K562 (cell line): ENCODE results near the gene MYO1A. TPM values are rescaled to one million over a fixed set of nuclear protein-coding genes. Genes with fewer than 3 reads are reported as not detected.

Experiments
- BRD4 ChIP-seq: fragments of 200-600 bp; sonication (generic); IDR thresholded peaks from 2 replicates; pipeline ENCODE4 v1.6.1; 2017; ENCODE audit warnings: inconsistent platforms
- COPS2 ChIP-seq: fragments of 450-650 bp; conservative IDR thresholded peaks from 2 replicates; pipeline ENCODE4 v1.6.1; 2016; ENCODE audit warnings: mild to moderate bottlenecking, moderate library complexity
- EHMT2 ChIP-seq: fragments of 450-650 bp; IDR thresholded peaks from 2 replicates; pipeline ENCODE4 v1.6.1; 2018; ENCODE audit warnings: antibody characterized with exemption
- MAZ ChIP-seq, 2 experiments: fragments of 450-650 bp in 1 of 2; sonication (generic) in 1 of 2; formaldehyde crosslinking; IDR thresholded peaks in 1 of 2; conservative IDR thresholded peaks in 1 of 2; 2 replicates each; pipeline versions ENCODE4 v1.4.0 to v1.5.0; 2020; ENCODE audit warnings: mild to moderate bottlenecking in 1 of 2, missing genetic modification reagents in 1 of 2
- NCOR1 ChIP-seq: fragments of 450-650 bp; IDR thresholded peaks from 2 replicates; pipeline ENCODE4 v1.6.1; 2016; ENCODE audit warnings: mild to moderate bottlenecking, moderate library complexity
- PHF8 ChIP-seq: fragments of 200-600 bp; sonication (generic); IDR thresholded peaks from 2 replicates; pipeline ENCODE4 v1.6.1; 2012; ENCODE audit warnings: mixed run types, mild to moderate bottlenecking, inconsistent platforms, low read length, moderate library complexity, borderline replicate concordance
- POLR2A ChIP-seq: fragments of 450-650 bp; conservative IDR thresholded peaks from 2 replicates; pipeline ENCODE4 v1.6.1; 2016
- POLR2G ChIP-seq: fragments of 200-400 bp; formaldehyde crosslinking; IDR thresholded peaks from 2 replicates; pipeline ENCODE4 v1.6.1; 2017; ENCODE audit warnings: low read depth, mild to moderate bottlenecking, antibody characterized with exemption, low read length, moderate library complexity
- STAT5A ChIP-seq: IDR thresholded peaks from 2 replicates; pipeline ENCODE4 v1.6.1; 2012; ENCODE audit warnings: low read length, inconsistent platforms, borderline replicate concordance
- polyA plus RNA-seq, 8 experiments: library from polyadenylated mRNA; depleted of rRNA in 4 of 8; stranded (reverse) in 5 of 8; unstranded in 3 of 8; fragments of >200 nt; fragmentation: Nextera tagmentation in 2 of 8; fragmentation: Illumina TruSeq in 1 of 8; extraction: Ambion mirVana in 2 of 8; extraction: Trizol in 1 of 8; gene quantifications; 2 replicates each; pipeline versions ENCODE4 v1.2.1 to v1.2.3, GENCODE V29; 2011 to 2014; ENCODE audit warnings: inconsistent platforms in 1 of 8, missing spikeins in 1 of 8
- total RNA-seq, 7 experiments: library from RNA; depleted of rRNA in 6 of 7; stranded (reverse); fragments of >200 nt in 6 of 7; fragmentation: Illumina TruSeq in 2 of 7; extraction: Trizol in 2 of 7; gene quantifications; 2 replicates each; pipeline versions ENCODE4 v1.2.1 to v1.2.3, GENCODE V29; 2011 to 2021; ENCODE audit warnings: low replicate concordance in 1 of 7
- TF ChIP-seq, protein P1 (sequence below): sonication (generic); formaldehyde crosslinking; IDR thresholded peaks from 2 replicates; pipeline ENCODE4 v1.8.0; 2022; ENCODE audit warnings: mild to moderate bottlenecking, missing genetic modification reagents
- TF ChIP-seq, protein P2 (sequence below), 2 experiments: fragments of 450-650 bp in 1 of 2; IDR thresholded peaks; 2 replicates each; pipeline ENCODE4 v1.6.1; 2011 to 2017; ENCODE audit warnings: low read depth in 2 of 2, antibody characterized with exemption in 1 of 2, borderline replicate concordance in 1 of 2, low read length in 1 of 2, mild to moderate bottlenecking in 1 of 2, mixed read lengths in 1 of 2; ENCODE audit not compliant: control insufficient read depth in 1 of 2
- TF ChIP-seq, protein P3 (sequence below), 3 experiments: fragments of 200-800 bp in 1 of 3; sonication (Bioruptor generic) in 1 of 3; sonication (generic) in 1 of 3; formaldehyde crosslinking in 1 of 3; IDR thresholded peaks; 2 replicates each; pipeline versions ENCODE4 v1.6.1 to v1.8.0; 2016 to 2022; ENCODE audit warnings: mild to moderate bottlenecking in 2 of 3, missing compliant biosample characterization in 2 of 3, missing genetic modification characterization in 2 of 3, missing genetic modification reagents in 1 of 3
- TF ChIP-seq, protein P4 (sequence below), 2 experiments: fragments of 250-450 bp in 1 of 2; fragments of 450-650 bp in 1 of 2; sonication (Bioruptor Pico) in 1 of 2; IDR thresholded peaks; 2 replicates each; pipeline versions ENCODE4 v1.6.1 to v1.8.0; 2016 to 2021; ENCODE audit warnings: mild to moderate bottlenecking in 2 of 2, moderate library complexity in 2 of 2, missing compliant biosample characterization in 1 of 2, missing genetic modification characterization in 1 of 2
- TF ChIP-seq, protein P5 (sequence below): fragments of 200-800 bp; sonication (Bioruptor generic); IDR thresholded peaks from 2 replicates; pipeline ENCODE4 v1.6.1; 2017; ENCODE audit warnings: missing genetic modification characterization, missing compliant biosample characterization

The MYO1A gene
- total and polyA plus RNA-seq, 9 of the 15 experiments (the other 6 are each of a cell fraction or from before 2014, with no cell fraction given): 0.03 to 0.29 (median 0.14) TPM; not detected in 2

DNA sequence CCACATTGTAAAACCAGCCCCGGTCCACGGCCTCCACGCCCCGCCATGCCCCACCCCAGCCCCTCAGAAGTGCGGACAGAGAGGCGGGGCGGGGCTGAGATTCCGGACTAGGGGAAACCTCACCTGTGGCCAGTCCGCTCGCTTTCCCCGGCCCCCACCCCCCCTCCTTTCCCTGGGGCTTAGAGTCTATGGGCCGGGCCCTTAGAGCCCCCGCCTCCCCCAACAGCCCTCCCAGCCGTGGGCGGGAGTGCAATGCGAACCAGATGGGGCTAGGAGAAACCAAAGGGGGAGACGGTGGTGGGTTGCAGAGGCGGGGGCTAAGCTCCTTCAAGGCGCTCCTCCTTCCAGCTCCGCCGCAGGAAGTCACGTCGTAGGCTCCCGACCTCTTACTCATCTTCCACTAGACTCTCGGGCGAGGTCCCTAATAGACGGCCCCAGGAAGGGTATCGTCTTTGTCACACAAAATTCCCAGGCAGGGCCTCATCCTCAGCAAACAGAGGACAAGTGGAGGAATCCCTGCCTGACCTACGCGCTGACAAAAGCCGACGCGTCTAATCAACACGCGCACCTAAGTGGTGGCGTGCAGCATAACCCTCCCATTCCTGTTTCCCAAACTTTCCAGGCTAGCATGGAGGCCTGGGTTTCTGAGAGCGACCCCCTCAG is 37.9 kb upstream of the MYO1A start (continued):
- no peak for TF ChIP-seq EHMT2
- TF ChIP-seq, protein P1, sequence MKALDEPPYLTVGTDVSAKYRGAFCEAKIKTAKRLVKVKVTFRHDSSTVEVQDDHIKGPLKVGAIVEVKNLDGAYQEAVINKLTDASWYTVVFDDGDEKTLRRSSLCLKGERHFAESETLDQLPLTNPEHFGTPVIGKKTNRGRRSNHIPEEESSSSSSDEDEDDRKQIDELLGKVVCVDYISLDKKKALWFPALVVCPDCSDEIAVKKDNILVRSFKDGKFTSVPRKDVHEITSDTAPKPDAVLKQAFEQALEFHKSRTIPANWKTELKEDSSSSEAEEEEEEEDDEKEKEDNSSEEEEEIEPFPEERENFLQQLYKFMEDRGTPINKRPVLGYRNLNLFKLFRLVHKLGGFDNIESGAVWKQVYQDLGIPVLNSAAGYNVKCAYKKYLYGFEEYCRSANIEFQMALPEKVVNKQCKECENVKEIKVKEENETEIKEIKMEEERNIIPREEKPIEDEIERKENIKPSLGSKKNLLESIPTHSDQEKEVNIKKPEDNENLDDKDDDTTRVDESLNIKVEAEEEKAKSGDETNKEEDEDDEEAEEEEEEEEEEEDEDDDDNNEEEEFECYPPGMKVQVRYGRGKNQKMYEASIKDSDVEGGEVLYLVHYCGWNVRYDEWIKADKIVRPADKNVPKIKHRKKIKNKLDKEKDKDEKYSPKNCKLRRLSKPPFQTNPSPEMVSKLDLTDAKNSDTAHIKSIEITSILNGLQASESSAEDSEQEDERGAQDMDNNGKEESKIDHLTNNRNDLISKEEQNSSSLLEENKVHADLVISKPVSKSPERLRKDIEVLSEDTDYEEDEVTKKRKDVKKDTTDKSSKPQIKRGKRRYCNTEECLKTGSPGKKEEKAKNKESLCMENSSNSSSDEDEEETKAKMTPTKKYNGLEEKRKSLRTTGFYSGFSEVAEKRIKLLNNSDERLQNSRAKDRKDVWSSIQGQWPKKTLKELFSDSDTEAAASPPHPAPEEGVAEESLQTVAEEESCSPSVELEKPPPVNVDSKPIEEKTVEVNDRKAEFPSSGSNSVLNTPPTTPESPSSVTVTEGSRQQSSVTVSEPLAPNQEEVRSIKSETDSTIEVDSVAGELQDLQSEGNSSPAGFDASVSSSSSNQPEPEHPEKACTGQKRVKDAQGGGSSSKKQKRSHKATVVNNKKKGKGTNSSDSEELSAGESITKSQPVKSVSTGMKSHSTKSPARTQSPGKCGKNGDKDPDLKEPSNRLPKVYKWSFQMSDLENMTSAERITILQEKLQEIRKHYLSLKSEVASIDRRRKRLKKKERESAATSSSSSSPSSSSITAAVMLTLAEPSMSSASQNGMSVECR (CRISPR knock-in tag): peak; percentile 49; the same call in 1 of the 2 replicates
- peak in 1 of 2 experiments; percentile 79; a peak in 2 of 4 replicates for TF ChIP-seq MAZ (CRISPR knock-in tag; conservative IDR thresholded peaks at IDR 0.05 in 1 of 2, IDR thresholded peaks at IDR 0.05 in 1 of 2)
- TF ChIP-seq PHF8: peak; percentile 23; the same call in 1 of the 2 replicates
- no peak for TF ChIP-seq NCOR1
- TF ChIP-seq, protein P2, sequence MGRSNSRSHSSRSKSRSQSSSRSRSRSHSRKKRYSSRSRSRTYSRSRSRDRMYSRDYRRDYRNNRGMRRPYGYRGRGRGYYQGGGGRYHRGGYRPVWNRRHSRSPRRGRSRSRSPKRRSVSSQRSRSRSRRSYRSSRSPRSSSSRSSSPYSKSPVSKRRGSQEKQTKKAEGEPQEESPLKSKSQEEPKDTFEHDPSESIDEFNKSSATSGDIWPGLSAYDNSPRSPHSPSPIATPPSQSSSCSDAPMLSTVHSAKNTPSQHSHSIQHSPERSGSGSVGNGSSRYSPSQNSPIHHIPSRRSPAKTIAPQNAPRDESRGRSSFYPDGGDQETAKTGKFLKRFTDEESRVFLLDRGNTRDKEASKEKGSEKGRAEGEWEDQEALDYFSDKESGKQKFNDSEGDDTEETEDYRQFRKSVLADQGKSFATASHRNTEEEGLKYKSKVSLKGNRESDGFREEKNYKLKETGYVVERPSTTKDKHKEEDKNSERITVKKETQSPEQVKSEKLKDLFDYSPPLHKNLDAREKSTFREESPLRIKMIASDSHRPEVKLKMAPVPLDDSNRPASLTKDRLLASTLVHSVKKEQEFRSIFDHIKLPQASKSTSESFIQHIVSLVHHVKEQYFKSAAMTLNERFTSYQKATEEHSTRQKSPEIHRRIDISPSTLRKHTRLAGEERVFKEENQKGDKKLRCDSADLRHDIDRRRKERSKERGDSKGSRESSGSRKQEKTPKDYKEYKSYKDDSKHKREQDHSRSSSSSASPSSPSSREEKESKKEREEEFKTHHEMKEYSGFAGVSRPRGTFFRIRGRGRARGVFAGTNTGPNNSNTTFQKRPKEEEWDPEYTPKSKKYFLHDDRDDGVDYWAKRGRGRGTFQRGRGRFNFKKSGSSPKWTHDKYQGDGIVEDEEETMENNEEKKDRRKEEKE (IDR thresholded peaks at IDR 0.05; ENCODE audit: borderline replicate concordance in 1 of 2, control insufficient read depth in 1 of 2, low read depth in 2 of 2, low read length in 1 of 2): 0 out of 4 replicates have a peak, but pooled peaks of 1 of the 2 experiments have one; percentile 5
- TF ChIP-seq POLR2G: peak; percentile 45; the same call in 1 of the 2 replicates
- TF ChIP-seq, protein P3, sequence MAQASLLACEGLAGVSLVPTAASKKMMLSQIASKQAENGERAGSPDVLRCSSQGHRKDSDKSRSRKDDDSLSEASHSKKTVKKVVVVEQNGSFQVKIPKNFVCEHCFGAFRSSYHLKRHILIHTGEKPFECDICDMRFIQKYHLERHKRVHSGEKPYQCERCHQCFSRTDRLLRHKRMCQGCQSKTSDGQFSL (CRISPR knock-in tag; IDR thresholded peaks at IDR 0.05): peak; percentile 43; the same call in 1 of the 2 replicates
- TF ChIP-seq, protein P3 (tag; IDR thresholded peaks at IDR 0.05): peak; percentile 57 to 69; a peak in 2 of 4 replicates
- TF ChIP-seq STAT5A: no peak
- TF ChIP-seq COPS2: no peak
- TF ChIP-seq POLR2A: peak; percentile 84
- 0 out of 2 replicates have a peak, but pooled peaks have one; percentile 26 for TF ChIP-seq BRD4
- TF ChIP-seq, protein P4, sequence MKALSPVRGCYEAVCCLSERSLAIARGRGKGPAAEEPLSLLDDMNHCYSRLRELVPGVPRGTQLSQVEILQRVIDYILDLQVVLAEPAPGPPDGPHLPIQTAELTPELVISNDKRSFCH (CRISPR knock-in tag; IDR thresholded peaks at IDR 0.05): no peak
- TF ChIP-seq, protein P4 (tag; IDR thresholded peaks at IDR 0.05): 0 out of 2 replicates have a peak, but pooled peaks have one; percentile 13
- TF ChIP-seq, protein P5, sequence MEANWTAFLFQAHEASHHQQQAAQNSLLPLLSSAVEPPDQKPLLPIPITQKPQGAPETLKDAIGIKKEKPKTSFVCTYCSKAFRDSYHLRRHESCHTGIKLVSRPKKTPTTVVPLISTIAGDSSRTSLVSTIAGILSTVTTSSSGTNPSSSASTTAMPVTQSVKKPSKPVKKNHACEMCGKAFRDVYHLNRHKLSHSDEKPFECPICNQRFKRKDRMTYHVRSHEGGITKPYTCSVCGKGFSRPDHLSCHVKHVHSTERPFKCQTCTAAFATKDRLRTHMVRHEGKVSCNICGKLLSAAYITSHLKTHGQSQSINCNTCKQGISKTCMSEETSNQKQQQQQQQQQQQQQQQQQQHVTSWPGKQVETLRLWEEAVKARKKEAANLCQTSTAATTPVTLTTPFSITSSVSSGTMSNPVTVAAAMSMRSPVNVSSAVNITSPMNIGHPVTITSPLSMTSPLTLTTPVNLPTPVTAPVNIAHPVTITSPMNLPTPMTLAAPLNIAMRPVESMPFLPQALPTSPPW (CRISPR knock-in tag): peak; percentile 86
